NOMO-1 treated with dmso at 0.1 percent for 144 hours (cell line): ENCODE results near the gene NECTIN4.
A peak's percentile ranks its signal among the peaks of the same experiment; 100 is the strongest.
"Not testable (repeated sequence)": the region's sequence is repeated elsewhere in the genome, so short reads cannot be mapped to it uniquely, and the experiment has no call there.

ENCODE experiments used
- DNase-seq: peaks from one replicate; lab custom pipeline; 2025; ENCODE audit not compliant: unreplicated experiment; lab: John Stamatoyannopoulos, UW

The NECTIN4 gene

DNA sequence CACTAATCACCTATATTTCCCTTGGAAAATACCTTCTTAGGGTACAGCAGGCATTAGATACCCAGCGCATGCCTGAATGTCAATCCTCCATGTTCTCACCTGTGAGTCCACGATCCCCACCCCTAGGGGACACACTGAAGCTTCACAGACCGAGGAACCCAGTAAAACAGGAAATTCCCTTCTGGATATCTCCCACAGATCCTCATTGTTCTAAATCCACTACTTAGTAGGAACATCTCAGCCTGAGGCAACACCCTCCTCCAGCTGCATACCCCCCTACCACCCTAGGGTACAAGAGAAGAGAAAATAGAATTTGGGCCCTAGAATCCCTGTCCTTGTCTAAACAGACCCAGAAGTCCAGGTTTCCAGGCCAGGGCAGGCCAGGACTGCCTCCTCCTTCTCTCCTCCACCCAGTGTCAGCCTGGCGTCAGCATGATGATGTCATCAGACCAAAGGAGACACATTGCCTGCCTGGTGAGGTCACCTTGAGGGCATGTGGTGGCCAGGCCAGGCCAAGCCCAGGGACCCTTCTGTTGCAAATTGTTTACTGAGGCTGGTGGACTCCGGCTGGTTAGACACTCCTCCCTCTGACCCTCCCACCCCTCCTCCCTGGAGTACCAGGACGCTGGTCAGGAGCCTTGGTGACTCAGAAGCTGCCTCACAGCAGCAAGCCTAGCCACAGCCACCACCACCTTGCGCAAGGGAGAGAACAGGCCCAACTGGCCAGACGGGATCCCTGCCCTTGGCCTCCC lies 6.2 kb downstream of the NECTIN4 start:
- DNase-seq, result peak; percentile 79

DNA sequence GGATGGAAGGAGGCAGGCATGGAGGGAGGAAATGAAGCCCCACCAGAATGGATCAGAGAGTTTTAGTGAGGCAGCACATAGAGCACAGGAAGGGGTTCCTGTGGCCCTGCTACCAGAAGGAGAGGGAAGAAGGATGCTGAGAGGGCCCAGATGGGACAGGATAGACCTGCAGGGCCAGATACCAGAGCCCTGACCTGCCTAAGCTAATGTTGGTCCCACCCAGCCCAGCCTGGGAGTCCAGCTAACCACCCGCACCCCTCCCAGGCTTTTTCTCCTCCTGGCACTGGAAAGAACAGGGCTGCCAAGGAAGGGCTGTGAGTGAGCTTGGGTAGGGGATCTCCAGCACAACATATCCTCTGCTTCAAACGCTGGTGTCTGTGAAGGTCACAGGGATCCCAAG lies 6.9 kb downstream of the NECTIN4 start:
- no peak for DNase-seq

DNA sequence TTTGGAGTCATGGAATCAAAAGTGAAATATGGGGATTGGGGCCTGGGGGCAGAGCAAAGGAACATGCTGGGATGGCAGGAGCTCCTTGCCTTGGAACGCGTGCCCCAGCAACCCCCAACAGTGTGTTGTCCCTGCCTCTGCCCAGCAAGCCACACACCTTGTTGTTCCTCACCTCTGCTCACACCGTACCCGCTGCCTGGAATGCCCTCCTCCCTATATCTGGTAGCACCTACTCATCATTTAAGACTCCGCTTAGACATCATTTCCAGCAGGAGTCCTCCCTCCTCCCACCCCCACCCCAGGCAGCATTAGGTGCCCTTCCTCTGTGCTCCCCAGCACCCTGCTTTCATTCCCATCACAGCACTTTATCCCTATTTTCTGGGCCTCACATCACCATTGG lies 7.8 kb downstream of the NECTIN4 start:
- DNase-seq, result no peak

DNA sequence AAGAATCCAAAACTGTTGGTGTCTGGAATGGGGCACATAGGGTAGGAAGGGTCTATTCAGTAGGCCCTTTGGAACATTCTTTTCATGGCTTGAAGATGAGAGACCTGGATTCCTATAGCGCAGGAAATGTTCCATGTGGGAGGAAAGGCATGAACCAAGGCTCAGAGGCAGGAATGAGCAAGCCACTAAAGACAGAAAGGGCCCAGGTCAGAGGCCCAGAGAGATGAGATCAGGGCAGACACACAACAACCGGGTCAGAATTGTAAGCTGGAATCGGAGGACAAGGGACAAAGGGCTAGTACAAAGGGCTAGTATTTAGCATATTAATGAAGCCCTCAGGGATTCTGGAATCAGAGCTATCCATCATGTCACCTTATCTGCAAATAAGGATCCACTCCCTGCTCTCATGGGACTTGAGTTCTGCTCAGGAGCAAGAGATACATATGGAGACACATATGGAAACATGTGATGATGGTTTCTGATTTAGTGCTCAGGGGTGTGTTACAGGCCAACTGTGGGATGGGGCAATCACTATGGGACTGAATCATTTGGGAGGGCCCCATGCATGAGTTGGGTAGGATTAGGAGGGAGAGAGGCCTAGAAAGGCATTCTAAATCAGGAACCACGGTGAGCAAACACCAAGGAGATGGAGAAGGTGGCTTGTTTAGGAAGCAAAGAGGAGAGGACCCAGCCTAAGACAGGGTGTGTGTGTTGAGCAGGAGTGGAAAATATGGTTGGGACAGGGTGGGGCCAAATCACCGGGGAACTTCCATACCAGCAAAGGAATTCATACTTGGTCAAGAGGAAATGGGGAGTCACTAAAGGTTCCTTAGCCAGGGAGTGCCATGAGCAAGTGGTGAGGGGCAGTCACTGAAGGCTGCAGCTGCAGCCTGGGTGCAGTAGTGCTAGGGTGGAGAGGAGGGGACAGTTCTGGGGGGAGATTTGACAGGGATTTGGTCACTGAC lies 8.6 kb downstream of the NECTIN4 start:
- DNase-seq, result no peak

DNA sequence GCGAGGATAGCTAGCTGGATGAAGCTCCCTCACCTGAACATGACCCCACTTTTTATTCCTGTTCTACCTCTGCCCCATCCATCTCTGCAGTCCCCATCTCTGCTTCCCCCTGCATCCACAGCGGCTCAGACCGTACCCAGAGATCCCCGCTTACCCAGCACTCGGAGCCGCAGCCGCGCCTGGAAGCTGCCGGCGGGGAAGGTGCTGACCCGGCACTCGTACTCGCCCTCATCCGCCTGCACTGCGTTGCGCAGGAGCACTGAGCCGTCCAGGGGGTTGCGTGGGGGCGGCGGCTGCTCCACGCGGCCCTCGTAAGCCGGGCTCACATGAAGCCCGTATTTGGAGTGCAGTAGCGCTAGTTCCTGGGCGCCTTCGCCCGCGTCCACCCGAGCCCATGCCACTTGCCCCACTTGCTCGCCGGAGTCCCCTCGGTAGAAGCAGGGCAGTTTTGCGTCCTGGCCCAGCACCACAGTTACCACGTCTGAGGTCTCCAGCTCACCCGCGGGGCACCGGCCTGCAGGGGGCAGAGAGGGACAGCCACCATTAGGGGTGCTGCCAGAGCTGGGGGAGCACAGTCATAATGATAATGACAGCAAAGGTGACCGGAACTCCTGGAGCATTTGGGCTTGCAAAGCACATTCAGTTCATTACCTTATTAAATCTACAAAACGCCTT lies 9.8 kb downstream of the NECTIN4 start:
- no peak for DNase-seq

DNA sequence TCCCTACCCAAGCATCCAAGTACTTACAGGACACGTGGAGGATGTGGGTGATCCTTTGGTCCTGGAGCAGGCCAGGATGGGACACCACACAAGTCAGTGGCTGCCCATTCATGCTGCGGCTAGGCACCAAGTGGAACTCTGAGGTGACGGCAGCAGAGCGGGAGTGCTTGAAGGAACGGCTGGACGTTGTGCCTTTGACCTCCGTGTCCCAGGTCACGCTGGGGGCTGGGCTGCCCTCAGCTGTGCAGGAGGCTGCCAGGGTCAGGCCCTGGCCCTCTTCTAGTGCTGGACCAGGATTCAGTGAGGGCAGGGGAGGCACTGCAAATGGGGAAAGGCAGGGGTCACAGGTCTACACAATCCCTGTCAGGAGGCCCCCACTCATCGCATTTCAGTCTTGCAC lies 11.9 kb downstream of the NECTIN4 start:
- no peak for DNase-seq

DNA sequence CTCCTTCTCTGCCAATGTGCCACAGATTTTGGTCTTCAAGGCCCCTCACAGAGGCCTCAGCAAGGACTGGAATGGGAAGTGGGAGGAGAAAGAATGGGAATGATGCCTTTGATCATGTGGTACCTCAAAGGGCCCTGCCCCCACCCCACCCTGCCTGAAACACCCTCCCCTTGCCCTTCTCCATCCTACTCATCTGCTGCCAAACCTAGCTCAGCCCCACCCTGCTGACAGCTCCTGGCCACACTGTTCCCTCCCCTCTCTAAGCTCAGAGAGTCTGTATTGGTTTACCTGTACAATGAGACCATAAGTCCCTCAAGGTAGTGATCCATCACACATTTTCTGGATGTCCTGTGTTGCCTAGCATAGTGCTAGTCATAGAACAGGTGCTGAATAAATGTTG lies 12.9 kb downstream of the NECTIN4 start:
- DNase-seq, result no peak

DNA sequence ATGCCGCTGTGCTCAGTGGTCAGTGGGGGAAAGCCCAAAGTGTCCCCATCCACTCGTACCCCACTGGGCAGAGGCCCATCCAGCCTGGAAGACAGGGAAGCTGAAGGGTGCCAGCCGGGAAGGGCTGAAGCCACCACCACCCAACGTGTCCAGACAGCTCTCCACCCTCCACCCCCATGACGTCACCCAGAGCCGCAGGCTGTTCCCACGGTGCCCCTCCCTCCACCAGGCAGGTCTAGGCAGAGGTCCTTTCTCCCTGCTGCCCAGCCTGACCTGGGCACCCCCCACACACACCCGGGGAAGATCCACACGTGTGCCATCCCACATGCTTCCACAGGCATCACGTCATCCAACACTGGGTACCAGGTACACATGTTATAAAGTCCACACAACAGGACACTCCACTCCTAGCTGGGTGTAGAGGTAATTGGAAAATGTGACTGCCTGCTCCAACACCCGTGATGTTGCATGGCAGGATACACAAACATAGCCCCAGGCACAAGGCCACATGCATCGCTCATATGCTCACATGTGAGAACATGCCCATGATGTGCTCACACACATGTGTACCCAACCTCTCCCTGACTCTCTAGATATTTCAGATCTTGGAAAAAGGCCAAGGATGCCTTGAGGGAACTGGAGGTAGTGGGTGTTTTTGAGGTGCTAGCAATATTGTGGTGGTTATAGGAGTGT lies 14.5 kb downstream of the NECTIN4 start:
- DNase-seq, result no peak

DNA sequence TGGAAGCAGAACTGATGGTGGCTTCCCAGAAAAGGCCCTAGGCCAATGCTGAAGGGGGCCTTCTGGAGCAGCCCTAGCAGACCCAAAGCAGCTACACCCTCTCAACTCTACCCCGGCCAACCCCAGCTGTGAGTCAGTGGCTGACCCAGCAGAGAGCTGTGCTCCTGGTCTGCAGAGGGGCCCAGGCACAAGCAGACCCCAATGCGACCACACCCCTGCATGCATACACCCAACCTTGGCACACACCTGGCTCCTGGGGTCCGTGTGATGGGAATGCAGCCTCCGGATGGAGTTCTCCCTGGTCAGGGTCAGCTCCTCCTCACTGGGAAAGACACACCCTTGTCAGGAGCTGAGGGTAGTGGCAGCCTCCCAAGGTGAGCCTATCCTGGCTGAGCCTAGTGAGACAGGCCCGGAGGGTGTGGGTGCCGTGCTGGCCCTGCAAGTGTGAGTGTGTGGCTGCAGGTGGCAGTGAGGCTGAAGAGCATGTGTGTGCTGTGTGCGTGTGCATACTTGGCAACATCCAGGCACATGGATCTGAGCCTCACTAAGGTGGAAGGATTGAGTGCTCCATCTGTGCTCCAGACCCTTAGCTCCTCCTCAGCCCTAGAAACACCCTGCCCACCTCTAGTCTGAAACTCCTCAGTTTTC lies 15.8 kb downstream of the NECTIN4 start:
- no peak for DNase-seq

DNA sequence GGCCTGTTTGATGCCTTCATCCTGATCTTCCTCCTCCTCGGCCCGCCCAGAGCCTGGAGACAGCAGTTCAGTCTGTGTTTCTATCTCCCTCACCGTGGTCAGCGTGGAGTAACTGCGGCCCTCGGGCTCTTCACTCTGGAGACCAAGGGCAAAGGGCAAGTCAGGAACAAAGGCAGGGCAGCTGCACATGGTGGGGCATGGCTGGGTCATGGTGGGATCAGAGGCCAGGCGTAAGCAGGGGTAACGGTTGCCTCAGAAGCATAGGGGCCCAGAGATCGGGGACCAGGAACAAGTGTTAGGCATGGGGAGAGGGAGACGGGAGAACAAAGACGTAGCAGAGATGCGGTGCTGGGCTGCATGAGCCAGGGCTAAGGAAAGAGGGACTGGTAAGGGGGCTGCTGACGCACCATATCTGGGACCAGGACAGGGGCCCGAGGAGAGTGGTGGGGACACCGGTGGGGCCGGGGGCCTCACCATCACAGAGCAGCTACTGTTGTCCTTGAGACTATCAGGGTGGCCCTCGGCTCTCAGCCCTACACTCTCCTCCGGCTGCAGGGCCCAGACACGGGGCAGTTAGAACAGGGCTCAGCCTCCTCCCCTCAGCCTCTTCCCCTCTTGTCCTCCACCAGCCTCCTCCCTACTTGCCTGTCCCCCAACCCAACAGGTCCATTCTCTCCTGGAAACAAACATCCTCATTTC lies 16.5 kb downstream of the NECTIN4 start:
- no peak for DNase-seq

DNA sequence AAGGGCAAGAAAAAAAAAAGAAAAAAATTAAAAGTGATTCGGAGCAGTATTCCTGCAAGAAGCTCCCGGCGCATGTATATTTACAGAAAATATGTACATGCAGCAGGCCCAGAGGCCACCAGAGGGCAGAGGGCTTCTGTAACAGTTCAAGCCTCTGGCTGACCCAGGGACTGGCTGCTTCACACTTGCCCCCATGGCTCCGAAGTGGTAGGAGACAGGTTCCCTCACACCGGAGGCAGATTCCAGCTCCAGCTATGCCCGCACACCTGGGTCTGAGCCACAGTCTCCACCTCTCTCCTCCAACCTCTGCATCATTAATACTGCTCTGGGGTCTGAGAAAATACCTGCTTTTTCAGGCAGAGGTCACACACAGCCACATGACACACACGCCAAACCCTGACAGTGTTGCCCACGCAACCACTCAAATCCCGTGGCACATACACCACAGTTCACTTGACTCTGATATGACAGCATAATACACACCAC lies 17.4 kb downstream of the NECTIN4 start:
- peak; percentile 18 for DNase-seq

DNA sequence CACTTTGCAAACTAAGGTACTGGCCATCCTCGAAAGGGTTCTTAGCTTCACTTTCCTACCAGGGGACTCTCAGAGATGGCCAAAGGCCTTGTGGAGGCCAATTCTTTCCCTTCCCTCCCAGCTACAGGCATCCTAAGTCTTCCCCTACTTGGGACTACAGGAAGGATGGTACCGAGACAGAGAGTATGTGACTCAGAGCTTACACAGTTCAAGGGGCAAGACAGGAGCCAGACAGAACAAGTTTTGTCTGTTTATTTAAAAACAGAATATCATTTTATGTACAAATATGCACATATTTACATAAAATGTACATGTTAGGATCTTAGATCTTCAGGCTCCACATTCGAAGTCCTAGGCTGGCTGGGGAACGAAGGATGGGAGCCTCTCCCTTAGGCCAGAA lies 18.6 kb downstream of the NECTIN4 start:
- no peak for DNase-seq

DNA sequence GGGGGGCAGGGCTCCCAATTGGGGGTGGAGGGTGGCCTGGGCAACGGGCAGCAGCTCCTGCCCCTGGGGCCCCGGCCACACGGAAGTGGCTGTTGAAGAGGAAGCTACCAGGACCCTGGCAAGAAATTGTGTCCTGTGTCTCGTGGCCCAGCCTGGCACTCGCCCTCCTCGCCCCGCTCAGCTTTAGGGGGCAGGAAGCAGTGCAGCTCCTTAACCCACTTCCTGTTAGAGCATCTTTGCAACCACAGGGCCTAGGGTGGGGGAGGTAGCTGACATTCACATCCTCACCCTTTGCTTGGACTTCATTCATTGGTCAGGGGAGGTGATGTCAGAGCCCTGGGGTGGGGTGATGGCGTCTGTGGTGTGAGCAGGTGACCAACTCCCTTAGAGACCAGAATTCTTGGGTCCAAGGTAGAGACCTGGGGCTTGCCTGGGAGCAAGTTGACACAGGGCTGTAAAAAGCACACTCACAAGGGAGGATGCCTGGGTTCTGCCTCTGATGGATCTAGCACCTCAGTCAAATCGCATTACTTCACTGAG lies 19.6 kb downstream of the NECTIN4 start, which contains the start of gene ARHGAP30:
Gene ARHGAP30 (minus strand): TSS at position 161 of the 540 bp plus-strand sequence. CDS start 267 bp downstream, outside the sequence.
- peak; percentile 92 for DNase-seq

DNA sequence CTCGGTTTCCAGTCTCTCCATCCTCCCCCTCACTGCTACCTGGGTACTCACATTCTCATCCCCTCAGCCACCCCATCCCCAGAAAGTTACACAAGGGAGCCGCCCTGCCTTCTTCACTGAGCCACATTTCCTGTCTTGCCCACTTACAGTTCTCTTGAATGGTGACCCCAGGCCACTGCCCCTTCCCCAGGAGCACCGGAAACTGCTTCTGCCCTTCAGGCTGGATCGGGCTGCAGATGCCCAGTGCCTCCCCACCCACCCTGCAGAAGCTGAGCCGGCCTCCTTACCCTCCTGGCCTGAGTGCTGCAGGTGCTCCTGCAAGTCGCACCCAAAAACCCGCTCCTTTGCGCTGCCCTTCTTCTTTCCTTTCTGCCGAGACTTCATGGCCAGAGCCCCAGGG lies 20.1 kb downstream of the NECTIN4 start:
- DNase-seq, result no peak

DNA sequence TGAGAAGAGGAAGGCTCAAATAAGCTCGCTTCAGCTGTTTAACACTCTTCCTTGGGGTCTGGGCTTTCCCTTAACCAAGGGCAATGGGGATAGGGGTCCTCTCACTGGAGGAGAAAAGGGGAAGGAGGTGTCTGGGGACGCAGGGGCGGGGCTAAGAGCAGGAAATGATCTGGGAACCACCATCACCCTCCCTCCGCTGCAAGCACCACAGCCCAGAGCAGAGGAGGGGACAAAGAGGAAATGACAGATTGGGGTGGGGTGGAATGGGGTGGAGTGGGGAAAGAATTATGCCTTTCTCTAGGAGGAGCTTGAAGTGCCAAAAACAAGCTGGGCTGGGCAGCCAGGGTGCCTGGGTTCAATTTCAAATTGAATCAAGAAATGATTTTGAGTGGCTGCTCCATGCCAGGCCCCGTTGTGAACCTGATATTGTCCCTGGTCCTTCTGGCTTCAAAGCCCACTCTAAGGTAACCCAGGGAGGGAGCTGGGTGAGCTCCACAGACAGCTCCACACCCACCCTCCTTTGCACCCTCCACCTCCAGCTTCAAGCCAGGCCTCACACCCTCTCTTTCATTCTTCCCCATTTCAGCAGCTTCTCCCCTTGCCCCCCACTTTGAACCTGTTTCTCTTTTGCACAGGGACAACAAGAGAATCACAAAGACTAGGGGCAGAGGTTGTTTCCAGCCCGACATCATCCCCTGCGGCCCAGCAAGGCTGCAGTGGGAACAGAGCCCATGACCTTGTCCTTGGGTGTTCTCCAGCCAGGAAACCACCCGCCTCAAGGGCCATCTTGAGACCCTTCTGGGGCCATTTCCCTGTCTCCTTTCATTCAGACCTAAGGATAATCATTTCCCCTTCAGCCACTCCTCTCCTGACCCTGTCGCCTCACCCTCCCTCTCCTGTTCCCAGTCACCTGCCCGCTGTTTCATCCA lies 20.8 kb downstream of the NECTIN4 start:
- peak; percentile 92 for DNase-seq

DNA sequence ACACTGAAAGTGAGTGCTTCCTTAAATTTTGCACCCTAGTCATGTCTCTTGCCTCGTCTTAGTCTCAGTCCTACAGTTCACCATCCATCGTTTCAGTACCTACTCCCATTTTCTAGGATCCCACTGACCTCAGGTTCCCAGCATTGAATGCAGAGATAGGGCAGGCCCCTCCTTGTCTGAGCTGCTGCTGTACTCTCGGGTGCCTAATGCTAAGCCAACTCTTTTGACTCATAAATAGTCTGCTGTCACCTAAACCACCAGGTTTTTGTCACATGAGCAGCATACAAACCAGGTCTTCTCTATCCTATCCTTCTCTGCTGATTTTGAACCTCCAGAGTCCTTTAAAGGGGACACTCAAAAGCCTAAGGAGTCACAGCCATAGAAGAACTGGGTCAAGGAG lies 22.7 kb downstream of the NECTIN4 start:
- no peak for DNase-seq

DNA sequence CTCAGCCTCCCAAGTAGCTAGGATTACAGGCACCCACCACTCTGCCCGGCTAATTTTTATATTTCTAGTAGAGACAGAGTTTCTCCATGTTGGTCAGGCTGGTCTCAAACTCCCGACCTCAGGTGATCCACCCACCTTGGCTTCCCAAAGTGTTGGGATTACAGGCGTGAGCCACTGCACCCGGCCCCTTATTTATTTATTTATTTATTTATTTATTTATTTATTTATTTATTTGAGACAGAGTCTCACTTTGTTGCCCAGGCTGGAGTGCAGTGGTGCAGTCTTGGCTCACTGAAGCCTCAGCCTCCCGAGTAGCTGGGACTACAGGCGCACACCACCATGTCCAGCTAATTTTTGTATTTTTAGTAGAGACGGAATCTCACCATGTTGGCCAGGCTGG lies 23.7 kb downstream of the NECTIN4 start:
- not testable (repeated sequence) for DNase-seq

DNA sequence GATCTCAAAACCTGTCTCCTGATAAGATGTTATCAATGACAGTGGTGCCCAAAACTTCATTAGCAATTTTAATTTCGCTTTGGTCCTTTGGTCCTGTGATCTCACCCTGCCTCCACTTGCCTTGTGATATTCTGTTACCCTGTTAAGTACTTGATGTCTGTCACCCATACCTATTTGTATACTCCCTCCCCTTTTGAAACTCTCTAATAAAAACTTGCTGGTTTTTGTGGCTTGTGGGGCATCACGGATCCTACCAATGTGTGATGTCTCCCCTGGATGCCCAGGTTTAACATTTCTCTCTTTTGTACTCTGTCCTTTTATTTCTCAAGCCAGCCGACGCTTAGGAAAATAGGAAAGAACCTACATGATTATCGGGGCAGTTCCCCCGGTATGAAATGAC lies 25.4 kb downstream of the NECTIN4 start:
- not testable (repeated sequence) for DNase-seq
